ENCODE measurements around the gene CSH1.
"Not testable (repeated sequence)": the region's sequence is repeated elsewhere in the genome, so short reads cannot be mapped to it uniquely, and the experiment has no call there.

The CSH1 gene

GRCh38 chr17:63928966-63929695 is 32.8 kb upstream of the CSH1 start:
- in situ Hi-C loops (cut with HindIII; ENCODE audit: low sequenced_read_pairs) = loop anchor here (10.0 kb wide), 1 partner anchor 86 kb away; no protein-coding TSS in a partner anchor

- in situ Hi-C loops (cut with HindIII; ENCODE audit: low sequenced_read_pairs) = loop anchor here (10.0 kb wide), 1 partner anchor 87 kb away; no protein-coding TSS in a partner anchor
These were observed 31.8 kb upstream of the CSH1 start for GRCh38 chr17:63928172-63928666.

- in situ Hi-C loops (cut with HindIII; ENCODE audit: low sequenced_read_pairs) = loop anchor here (10.0 kb wide), 1 partner anchor 87 kb away; no protein-coding TSS in a partner anchor
These were observed 31.2 kb upstream of the CSH1 start for GRCh38 chr17:63927464-63928171.

GRCh38 chr17:63926164-63926563 is 29.8 kb upstream of the CSH1 start:
- in situ Hi-C loops (cut with HindIII; ENCODE audit: low sequenced_read_pairs) = loop anchor here (10.0 kb wide), 1 partner anchor 89 kb away; no protein-coding TSS in a partner anchor

GRCh38 chr17:63925615-63926014 is 29.2 kb upstream of the CSH1 start:
- in situ Hi-C loops (cut with HindIII; ENCODE audit: low sequenced_read_pairs) = loop anchor here (10.0 kb wide), 1 partner anchor 89 kb away; no protein-coding TSS in a partner anchor

- in situ Hi-C loops (cut with HindIII; ENCODE audit: low sequenced_read_pairs) = loop anchor here (10.0 kb wide), 1 partner anchor 92 kb away; no protein-coding TSS in a partner anchor
These were observed 26.0 kb upstream of the CSH1 start for GRCh38 chr17:63922402-63922801.

- in situ Hi-C loops (cut with HindIII; ENCODE audit: low sequenced_read_pairs) = loop anchor here (10.0 kb wide), 1 partner anchor 94 kb away; no protein-coding TSS in a partner anchor
These were observed 24.4 kb upstream of the CSH1 start for GRCh38 chr17:63920779-63921178.

- in situ Hi-C loops (cut with HindIII; ENCODE audit: low sequenced_read_pairs) = loop anchor here (10.0 kb wide), 1 partner anchor 95 kb away; no protein-coding TSS in a partner anchor
These were observed 23.7 kb upstream of the CSH1 start for GRCh38 chr17:63920050-63920449.

GRCh38 chr17:63919311-63919723 is 22.9 kb upstream of the CSH1 start:
- in situ Hi-C loops (cut with HindIII; ENCODE audit: low sequenced_read_pairs) = no loop called here

- in situ Hi-C loops (cut with HindIII; ENCODE audit: low sequenced_read_pairs) = not testable (repeated sequence)
These were observed 22.5 kb upstream of the CSH1 start, which contains the start of gene GH1 for GRCh38 chr17:63918789-63919305. Gene GH1, minus strand, starts transcription at chr17:63918839. Its CDS starts 63 bp downstream, at chr17:63918776.

- in situ Hi-C loops (cut with HindIII; ENCODE audit: low sequenced_read_pairs) = no loop called here
These were observed 21.9 kb upstream of the CSH1 start for GRCh38 chr17:63918305-63918704.

GRCh38 chr17:63917646-63918045 is 21.3 kb upstream of the CSH1 start:
- in situ Hi-C loops (cut with HindIII; ENCODE audit: low sequenced_read_pairs) = no loop called here

GRCh38 chr17:63917206-63917605 is 20.8 kb upstream of the CSH1 start:
- in situ Hi-C loops (cut with HindIII; ENCODE audit: low sequenced_read_pairs) = not testable (repeated sequence)

GRCh38 chr17:63916566-63917185 is 20.3 kb upstream of the CSH1 start:
- in situ Hi-C loops (cut with HindIII; ENCODE audit: low sequenced_read_pairs) = no loop called here

GRCh38 chr17:63915753-63916152 is 19.4 kb upstream of the CSH1 start:
- in situ Hi-C loops (cut with HindIII; ENCODE audit: low sequenced_read_pairs) = not testable (repeated sequence)

GRCh38 chr17:63914471-63914870 is 18.1 kb upstream of the CSH1 start:
- in situ Hi-C loops (cut with HindIII; ENCODE audit: low sequenced_read_pairs) = no loop called here

GRCh38 chr17:63911657-63912100 is 15.3 kb upstream of the CSH1 start:
- in situ Hi-C loops (cut with HindIII; ENCODE audit: low sequenced_read_pairs) = no loop called here

- in situ Hi-C loops (cut with HindIII; ENCODE audit: low sequenced_read_pairs) = no loop called here
These were observed 14.8 kb upstream of the CSH1 start, which contains the start of gene CSHL1 for GRCh38 chr17:63911041-63911635. Gene CSHL1, minus strand, starts transcription at chr17:63911258. Its CDS starts 62 bp downstream, at chr17:63911196.

GRCh38 chr17:63910096-63910495 is 13.7 kb upstream of the CSH1 start:
- in situ Hi-C loops (cut with HindIII; ENCODE audit: low sequenced_read_pairs) = no loop called here

GRCh38 chr17:63909586-63909985 is 13.2 kb upstream of the CSH1 start:
- in situ Hi-C loops (cut with HindIII; ENCODE audit: low sequenced_read_pairs) = not testable (repeated sequence)

Data from DLD1 (cell line).